ENCODE data around the gene VTN.

Gene VTN

DNA sequence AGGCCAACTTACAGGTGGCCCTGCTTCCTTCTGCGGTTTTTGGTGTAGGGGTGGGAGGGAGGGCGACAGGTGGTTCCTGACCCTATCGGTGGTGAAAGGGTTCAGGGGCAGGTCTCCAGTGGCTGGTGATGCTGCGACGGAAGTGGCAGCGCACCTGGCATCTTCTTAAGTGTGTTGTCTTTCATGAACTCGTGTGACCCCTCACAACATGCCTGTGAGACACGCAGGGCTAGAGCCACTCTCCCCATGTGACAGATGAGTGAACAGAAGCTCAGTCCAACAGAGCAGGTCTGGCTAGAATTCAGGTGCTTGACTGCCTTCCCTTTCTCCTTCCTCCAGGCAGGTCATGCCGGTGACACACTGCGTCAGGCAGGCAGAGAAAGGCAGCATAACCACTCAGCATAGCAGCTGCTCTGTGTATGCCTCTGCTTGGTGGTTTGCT is 26.6 kb downstream of the VTN start:
- H3F3A ChIP-seq (ENCODE audit: insufficient read depth, low read length), result no peaks in the 10 kb centered on the region
- H3K9ac ChIP-seq (ENCODE audit: low read length), result no peak overlapping the region; the same call in 1 of the 2 replicates
- no peaks in the 10 kb centered on the region for H4K20me1 ChIP-seq (ENCODE audit: insufficient read depth, low read length)
- H3K4me2 ChIP-seq (ENCODE audit: low read length), result 0 out of 2 replicates have a peak overlapping the region, but pooled peaks have one; percentile 14
- no peak overlapping the region for H3K4me3 ChIP-seq (ENCODE audit: low read depth, low read length, poor library complexity, severe bottlenecking)
- H3K27me3 ChIP-seq (ENCODE audit: insufficient read depth, low read length), result no peaks in the 10 kb centered on the region
- H3K9me2 ChIP-seq (ENCODE audit: low read depth, low read length), result no peaks in the 10 kb centered on the region
- peak overlapping the region; percentile 84 for H3K27ac ChIP-seq (ENCODE audit: low read depth, low read length, poor library complexity, severe bottlenecking)
- no peaks in the 10 kb centered on the region for H3K9me3 ChIP-seq (ENCODE audit: low read length)
- peaks cover 64% of the 10 kb centered on the region for H3K36me3 ChIP-seq (ENCODE audit: insufficient read depth, low read length)
- TF ChIP-seq, protein P1, sequence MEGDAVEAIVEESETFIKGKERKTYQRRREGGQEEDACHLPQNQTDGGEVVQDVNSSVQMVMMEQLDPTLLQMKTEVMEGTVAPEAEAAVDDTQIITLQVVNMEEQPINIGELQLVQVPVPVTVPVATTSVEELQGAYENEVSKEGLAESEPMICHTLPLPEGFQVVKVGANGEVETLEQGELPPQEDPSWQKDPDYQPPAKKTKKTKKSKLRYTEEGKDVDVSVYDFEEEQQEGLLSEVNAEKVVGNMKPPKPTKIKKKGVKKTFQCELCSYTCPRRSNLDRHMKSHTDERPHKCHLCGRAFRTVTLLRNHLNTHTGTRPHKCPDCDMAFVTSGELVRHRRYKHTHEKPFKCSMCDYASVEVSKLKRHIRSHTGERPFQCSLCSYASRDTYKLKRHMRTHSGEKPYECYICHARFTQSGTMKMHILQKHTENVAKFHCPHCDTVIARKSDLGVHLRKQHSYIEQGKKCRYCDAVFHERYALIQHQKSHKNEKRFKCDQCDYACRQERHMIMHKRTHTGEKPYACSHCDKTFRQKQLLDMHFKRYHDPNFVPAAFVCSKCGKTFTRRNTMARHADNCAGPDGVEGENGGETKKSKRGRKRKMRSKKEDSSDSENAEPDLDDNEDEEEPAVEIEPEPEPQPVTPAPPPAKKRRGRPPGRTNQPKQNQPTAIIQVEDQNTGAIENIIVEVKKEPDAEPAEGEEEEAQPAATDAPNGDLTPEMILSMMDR (IDR thresholded peaks at IDR 0.05; ENCODE audit: low read length), result no peak
- TF ChIP-seq EZH2 (IDR thresholded peaks at IDR 0.05; ENCODE audit: borderline replicate concordance, low read length), result no peak
- peaks cover 12% of the 10 kb centered on the region for H3K4me1 ChIP-seq (ENCODE audit: insufficient read depth, low read length, severe bottlenecking)
- H3K79me2 ChIP-seq (ENCODE audit: insufficient read depth, low read length), result no peaks in the 10 kb centered on the region
- H2AFZ ChIP-seq (ENCODE audit: low read length), result no peak overlapping the region

DNA sequence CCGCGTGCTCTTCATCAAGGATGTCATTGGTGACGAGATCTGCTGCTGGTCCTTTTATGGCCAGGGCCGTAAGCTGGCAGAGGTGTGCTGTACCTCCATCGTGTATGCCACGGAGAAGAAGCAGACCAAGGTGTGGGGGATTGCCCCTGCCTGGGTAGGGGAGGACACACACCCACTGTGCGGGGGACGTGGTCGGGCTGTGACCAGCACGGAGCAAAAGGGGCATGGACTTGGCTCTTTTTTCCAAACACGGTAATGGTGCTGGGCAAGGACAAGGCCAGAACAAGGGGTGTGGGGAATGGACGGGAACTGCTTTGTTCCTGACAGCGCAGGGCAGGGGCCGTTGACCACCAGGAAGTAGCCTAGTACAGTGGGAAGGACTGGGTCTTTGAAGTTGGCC is 27.8 kb downstream of the VTN start:
- Histone ChIP-seq H3K36me3 (ENCODE audit: insufficient read depth, low read length) (peaks cover 52% of the 10 kb centered on the region), H3K9ac (ENCODE audit: low read length) (no peak overlapping the region)

DNA sequence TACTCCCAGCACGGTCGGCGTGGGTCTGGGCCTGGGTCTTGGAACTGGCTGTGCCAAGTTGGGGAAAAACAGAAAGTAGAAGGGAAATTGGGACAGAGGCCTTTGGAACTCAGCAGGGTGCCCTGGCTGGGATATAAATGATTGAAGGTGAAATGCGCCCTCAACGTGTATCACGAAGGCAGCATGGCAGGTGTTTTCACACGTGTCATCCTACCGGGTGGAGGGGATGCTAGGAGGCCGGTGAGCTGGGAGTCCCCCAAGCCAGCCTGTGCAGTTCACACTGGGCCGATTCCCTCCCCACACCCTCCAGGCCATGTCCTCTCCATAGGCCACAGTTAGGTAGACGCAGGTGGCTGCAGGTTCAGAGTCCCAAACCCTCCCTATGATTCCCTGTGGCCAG is 28.6 kb downstream of the VTN start:
- H3K36me3 ChIP-seq (ENCODE audit: insufficient read depth, low read length), result peaks cover 44% of the 10 kb centered on the region
- no peak overlapping the region for H3K9ac ChIP-seq (ENCODE audit: low read length)
- no peaks in the 10 kb centered on the region for H3K27me3 ChIP-seq (ENCODE audit: insufficient read depth, low read length)
- TF ChIP-seq, protein P1 (IDR thresholded peaks at IDR 0.05; ENCODE audit: low read length), result no peak
- no peak for TF ChIP-seq EZH2 (IDR thresholded peaks at IDR 0.05; ENCODE audit: borderline replicate concordance, low read length)
- peaks cover 17% of the 10 kb centered on the region for H3K4me1 ChIP-seq (ENCODE audit: insufficient read depth, low read length, severe bottlenecking)
- H3K4me2 ChIP-seq (ENCODE audit: low read length), result no peak overlapping the region
- H3K27ac ChIP-seq (ENCODE audit: low read depth, low read length, poor library complexity, severe bottlenecking), result no peak overlapping the region
- H3F3A ChIP-seq (ENCODE audit: insufficient read depth, low read length), result no peaks in the 10 kb centered on the region
- no peak overlapping the region for H3K4me3 ChIP-seq (ENCODE audit: low read depth, low read length, poor library complexity, severe bottlenecking)
- no peaks in the 10 kb centered on the region for H3K9me2 ChIP-seq (ENCODE audit: low read depth, low read length)
- H4K20me1 ChIP-seq (ENCODE audit: insufficient read depth, low read length), result no peaks in the 10 kb centered on the region
- H3K79me2 ChIP-seq (ENCODE audit: insufficient read depth, low read length), result no peaks in the 10 kb centered on the region
- no peaks in the 10 kb centered on the region for H3K9me3 ChIP-seq (ENCODE audit: low read length)
- no peak overlapping the region for H2AFZ ChIP-seq (ENCODE audit: low read length)

More for the DNA sequence above, 27.8 kb downstream of the VTN start:
- TF ChIP-seq, protein P1 (IDR thresholded peaks at IDR 0.05; ENCODE audit: low read length), result no peak
- no peak for TF ChIP-seq EZH2 (IDR thresholded peaks at IDR 0.05; ENCODE audit: borderline replicate concordance, low read length)
- peak overlapping the region; percentile 75 for H3K27ac ChIP-seq (ENCODE audit: low read depth, low read length, poor library complexity, severe bottlenecking)
- no peaks in the 10 kb centered on the region for H3F3A ChIP-seq (ENCODE audit: insufficient read depth, low read length)
- H3K27me3 ChIP-seq (ENCODE audit: insufficient read depth, low read length), result no peaks in the 10 kb centered on the region
- no peak overlapping the region for H3K4me2 ChIP-seq (ENCODE audit: low read length)
- peaks cover 12% of the 10 kb centered on the region for H3K4me1 ChIP-seq (ENCODE audit: insufficient read depth, low read length, severe bottlenecking)
- no peak overlapping the region for H2AFZ ChIP-seq (ENCODE audit: low read length)
- no peaks in the 10 kb centered on the region for H3K9me2 ChIP-seq (ENCODE audit: low read depth, low read length)
- H4K20me1 ChIP-seq (ENCODE audit: insufficient read depth, low read length), result no peaks in the 10 kb centered on the region
- H3K79me2 ChIP-seq (ENCODE audit: insufficient read depth, low read length), result no peaks in the 10 kb centered on the region
- H3K9me3 ChIP-seq (ENCODE audit: low read length), result no peaks in the 10 kb centered on the region
- no peak overlapping the region for H3K4me3 ChIP-seq (ENCODE audit: low read depth, low read length, poor library complexity, severe bottlenecking)

Measured in OCI-LY1 (cell line).